ENCODE measurements around the gene ELMOD3. TPM values are rescaled to one million over a fixed set of nuclear protein-coding genes. Genes with fewer than 3 reads are reported as not detected.

ELMOD3 gene
- total and polyA plus RNA-seq, 2 of the 8 experiments (the other 6 are each of a cell fraction or from before 2014, with no cell fraction given) = 8.5 to 10.2 TPM

DNA sequence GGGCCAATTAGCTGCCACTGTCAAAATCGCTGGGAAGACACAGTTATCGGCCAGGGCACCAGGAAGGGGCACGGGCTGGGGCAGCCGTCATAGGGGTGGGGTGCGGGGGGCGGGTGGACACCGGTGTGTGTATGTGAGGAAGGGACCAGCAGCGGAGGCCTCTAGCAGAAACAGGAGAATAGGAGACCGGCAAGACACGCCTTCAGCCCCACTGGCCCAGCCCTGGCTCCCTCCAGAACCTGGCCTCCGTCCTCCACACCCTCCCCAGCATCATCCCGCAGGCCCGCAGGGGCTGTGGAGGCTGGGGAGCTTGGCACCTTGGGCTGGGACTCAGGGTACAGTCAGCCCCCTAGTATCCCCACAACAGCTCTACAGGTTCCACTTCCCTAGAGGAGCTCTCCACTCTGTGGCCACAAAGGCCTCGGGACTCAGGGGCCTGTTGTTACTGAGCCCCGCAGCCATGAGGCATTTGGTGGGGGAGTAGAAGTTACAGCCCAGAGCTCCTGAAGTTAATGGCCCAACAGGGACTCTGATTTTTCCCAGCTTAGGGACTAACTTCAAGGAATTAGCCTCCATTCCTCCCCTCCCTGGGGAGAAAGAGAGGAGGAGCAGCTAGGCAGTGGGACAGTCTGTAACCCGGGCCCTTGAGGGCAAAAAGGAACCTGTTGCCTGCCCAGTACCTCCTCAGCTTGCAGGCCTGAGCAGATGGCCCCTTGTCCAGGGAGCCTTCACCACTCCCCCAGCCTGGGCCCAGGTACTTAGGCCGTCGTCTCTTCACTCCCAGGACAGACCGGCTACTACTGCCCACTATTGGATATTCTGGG lies 83.8 kb downstream of the ELMOD3 start:
- Histone ChIP-seq H3K4ac (replicated peaks; ENCODE audit: insufficient read length, low read depth, low read length) (peak overlapping the region; percentile 87), H2BK12ac (ENCODE audit: low read depth, low read length) (peak overlapping the region; percentile 75; the same call in 1 of the 2 replicates), H2BK15ac (ENCODE audit: low read length) (0 out of 2 replicates have a peak overlapping the region, but pooled peaks have one; percentile 95), H3K4me2 (ENCODE audit: insufficient read depth in 1 of 2, low read depth in 2 of 2, low read length in 2 of 2) (peak overlapping the region; percentile 84 to 97), H2BK5ac (ENCODE audit: low read depth, low read length) (no peak overlapping the region), H3K4me1 (replicated peaks in 1 of 4; ENCODE audit: control insufficient read depth in 3 of 4, insufficient read depth in 4 of 4, low read length in 3 of 4) (peaks cover 7 to 32% (median 26%) of the 10 kb centered on the region in 4 experiments), H3K9ac (replicated peaks in 1 of 4; ENCODE audit: extremely low read depth in 1 of 4, low read depth in 3 of 4, low read length in 3 of 4) (peak overlapping the region in 3 of 4 experiments; percentile 34 to 59 (median 53); a peak in 4 of 7 replicates), H3K27me3 (replicated peaks in 1 of 4; ENCODE audit: control insufficient read depth in 3 of 4, extremely low read depth in 1 of 4, insufficient read depth in 3 of 4, low read length in 3 of 4) (peaks cover 0 to 14% (median 5%) of the 10 kb centered on the region in 4 experiments; a peak in 4 of 7 replicates), H3K4me3 (ENCODE audit: extremely low read depth in 1 of 4, insufficient read depth in 2 of 4, low read depth in 3 of 4, low read length in 4 of 4) (peak overlapping the region in 2 of 4 experiments; percentile 35 to 56; a peak in 3 of 8 replicates), H3K79me2 (ENCODE audit: control insufficient read depth in 1 of 2, insufficient read depth in 2 of 2, low read length in 2 of 2) (no peaks in the 10 kb centered on the region), H3K18ac (ENCODE audit: extremely low read depth, low read length) (peak overlapping the region; percentile 75), H3K23ac (ENCODE audit: insufficient read length) (no peak overlapping the region), H2BK120ac (replicated peaks; ENCODE audit: low read depth, low read length) (peak overlapping the region; percentile 47), H2AFZ (ENCODE audit: low read length) (peak overlapping the region; percentile 54; the same call in 1 of the 2 replicates), H2AK5ac (ENCODE audit: low read depth, low read length) (peak overlapping the region; percentile 53; the same call in 1 of the 2 replicates), H2BK20ac (ENCODE audit: low read length) (peak overlapping the region; percentile 80), H4K5ac (ENCODE audit: insufficient read length, low read depth, low read length) (peak overlapping the region; percentile 64), H3K14ac (ENCODE audit: insufficient read length) (no peak overlapping the region), H3K27ac (ENCODE audit: low read depth, low read length) (no peak overlapping the region; the same call in 1 of the 2 replicates), H3K23me2 (ENCODE audit: low read depth, low read length) (peaks cover 2% of the 10 kb centered on the region; the same call in 1 of the 2 replicates), H4K91ac (replicated peaks; ENCODE audit: insufficient read length, low read length) (peak overlapping the region; percentile 92), H3K56ac (replicated peaks; ENCODE audit: insufficient read length, low read depth, low read length) (no peak overlapping the region), H4K8ac (ENCODE audit: extremely low read depth, insufficient read depth, low read length) (peak overlapping the region; percentile 98), H3K79me1 (ENCODE audit: low read depth, low read length) (no peaks in the 10 kb centered on the region; the same call in 1 of the 2 replicates), H3K9me3 (ENCODE audit: insufficient read depth in 2 of 2, low read depth in 1 of 2, low read length in 1 of 2) (no peaks in the 10 kb centered on the region), H3K36me3 (ENCODE audit: control insufficient read depth in 2 of 4, insufficient read depth in 4 of 4, low read length in 3 of 4) (no peaks in the 10 kb centered on the region), H4K20me1 (replicated peaks in 1 of 2; ENCODE audit: control insufficient read depth in 1 of 2, insufficient read depth in 2 of 2, low read length in 2 of 2) (no peaks in the 10 kb centered on the region)
- CTCF ChIA-PET (ENCODE audit: partially characterized antibody) = interaction anchor here (0.8 to 2.3 kb wide), 14 partner anchors 8 to 113 kb away, joined by 3 to 7 read pairs (median 4); no protein-coding TSS in a partner anchor
- DNase-seq (ENCODE audit: low read depth in 1 of 2, low spot score in 2 of 2) = no peak
- TF ChIP-seq, protein P1, sequence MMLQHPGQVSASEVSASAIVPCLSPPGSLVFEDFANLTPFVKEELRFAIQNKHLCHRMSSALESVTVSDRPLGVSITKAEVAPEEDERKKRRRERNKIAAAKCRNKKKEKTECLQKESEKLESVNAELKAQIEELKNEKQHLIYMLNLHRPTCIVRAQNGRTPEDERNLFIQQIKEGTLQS (IDR thresholded peaks at IDR 0.05; ENCODE audit: insufficient read depth, low read depth, low read length) = no peak
- 0 out of 2 replicates have a peak, but pooled peaks have one; percentile 10 for TF ChIP-seq POLR2AphosphoS5 (IDR thresholded peaks at IDR 0.05; ENCODE audit: low read depth, low read length)
- no peak for FAIRE-seq
- 74% methylated on average over 9 of the region's 19 CpGs; no CpG with 5 or more reads in 1 of the 2 experiments for WGBS, 2 experiments (ENCODE audit: extremely low coverage in 1 of 2, insufficient coverage in 1 of 2, insufficient read length in 1 of 2, insufficient replicate concordance in 2 of 2, low coverage in 1 of 2, low lambda C conversion rate in 2 of 2, missing lambda C conversion rate in 1 of 2)
- POLR2A ChIA-PET (ENCODE audit: partially characterized antibody) = interaction anchor here (0.8 to 55.3 kb wide), 17 partner anchors 8 to 173 kb away, joined by 3 to 1889 read pairs (median 4); partner anchors contain the start of genes C2orf68, CAPG, GGCX and MAT2A

Measured in H1 (cell line).